ENCODE measurements around the gene HBA1. TPM values are rescaled to one million over a fixed set of nuclear protein-coding genes. Genes with fewer than 3 reads are reported as not detected.
A peak's percentile ranks its signal among the peaks of the same experiment; 100 is the strongest.

The HBA1 gene
- total and polyA plus RNA-seq, 9 of the 15 experiments (the other 6 are each of a cell fraction or from before 2014, with no cell fraction given) = 128 to 2,388 (median 380) TPM

- TF ChIP-seq ZHX1 (conservative IDR thresholded peaks at IDR 0.05; ENCODE audit: low read length) (0 out of 2 replicates have a peak, but pooled peaks have one; percentile 32), ZNF184 (CRISPR knock-in tag; IDR thresholded peaks at IDR 0.05) (no peak), ASH1L (IDR thresholded peaks at IDR 0.05; ENCODE audit: borderline replicate concordance, low read depth, partially characterized antibody) (no peak), FOXA1 (IDR thresholded peaks at IDR 0.05; ENCODE audit: borderline replicate concordance) (no peak), SMAD4 (CRISPR knock-in tag; conservative IDR thresholded peaks at IDR 0.05) (0 out of 2 replicates have a peak, but pooled peaks have one; percentile 22), ZNF76 (CRISPR knock-in tag; IDR thresholded peaks at IDR 0.05; ENCODE audit: borderline replicate concordance) (no peak), PATZ1 (CRISPR knock-in tag; IDR thresholded peaks at IDR 0.05; ENCODE audit: borderline replicate concordance) (no peak), TCF3 (CRISPR knock-in tag; IDR thresholded peaks at IDR 0.05) (0 out of 2 replicates have a peak, but pooled peaks have one; percentile 12), PYGO2 (tag; IDR thresholded peaks at IDR 0.05) (no peak), KLF1 (tag; IDR thresholded peaks at IDR 0.05) (0 out of 2 replicates have a peak, but pooled peaks have one; percentile 29), FIP1L1 (IDR thresholded peaks at IDR 0.05; ENCODE audit: low read depth, low read length, poor library complexity, severe bottlenecking) (peak; percentile 8), ZNF445 (CRISPR knock-in tag; IDR thresholded peaks at IDR 0.05; ENCODE audit: low read depth) (no peak), POLR3A (IDR thresholded peaks at IDR 0.05; ENCODE audit: borderline replicate concordance, extremely low read depth, insufficient read depth, insufficient read length) (no peak), NKRF (IDR thresholded peaks at IDR 0.05; ENCODE audit: borderline replicate concordance) (no peak), ZC3H4 (CRISPR knock-in tag; IDR thresholded peaks at IDR 0.05; ENCODE audit: borderline replicate concordance) (no peak; the same call in 1 of the 2 replicates), TRIM24 (IDR thresholded peaks at IDR 0.05) (no peak), NCOA6 (IDR thresholded peaks at IDR 0.05) (no peak), NFYB (IDR thresholded peaks at IDR 0.05; ENCODE audit: extremely low read depth, insufficient read length) (no peak), NR4A1 (CRISPR knock-in tag; IDR thresholded peaks at IDR 0.05) (no peak), NR4A1 (tag; IDR thresholded peaks at IDR 0.05) (0 out of 2 replicates have a peak, but pooled peaks have one; percentile 47), GABPA (tag; conservative IDR thresholded peaks at IDR 0.05; ENCODE audit: low read depth) (no peak), MCM3 (IDR thresholded peaks at IDR 0.05) (no peak)
Measured at GRCh38 chr16:180101-180675, 3.7 kb downstream of the HBA1 start, which contains the start of gene HBQ1 (continued).
